GM18507 (cell line): ENCODE measurements around the gene TPM3.
"Not testable (repeated sequence)": the region's sequence is repeated elsewhere in the genome, so short reads cannot be mapped to it uniquely, and the experiment has no call there.

Experiments
- DNase-seq: peaks from one replicate; pipeline ENCODE4 v3.0.0; 2011; ENCODE audit warnings: low read depth; ENCODE audit not compliant: insufficient read length; ENCODE audit errors: extremely low spot score
- FAIRE-seq: peaks from 2 replicates; lab custom pipeline; 2011; peaks lifted over from hg19 to GRCh38; lab: Jason Lieb, UNC

The TPM3 gene

GRCh38 chr1:154208677-154209388 lies 16.9 kb upstream of the TPM3 start:
- DNase-seq = no peak
- FAIRE-seq = no peak

- no peak for DNase-seq
- no peak for FAIRE-seq
Observed at GRCh38 chr1:154207262-154207661, 15.4 kb upstream of the TPM3 start.

- no peak for FAIRE-seq
- DNase-seq = no peak
Observed at GRCh38 chr1:154206196-154206595, 14.3 kb upstream of the TPM3 start, which contains the start of gene CFAP141. TSS of gene CFAP141 (minus strand) at chr1:154206333. CDS start at chr1:154206307, 26 bp downstream.

- FAIRE-seq, DNase-seq: not testable (repeated sequence)
Observed at GRCh38 chr1:154205778-154206177, 13.9 kb upstream of the TPM3 start.

DNA sequence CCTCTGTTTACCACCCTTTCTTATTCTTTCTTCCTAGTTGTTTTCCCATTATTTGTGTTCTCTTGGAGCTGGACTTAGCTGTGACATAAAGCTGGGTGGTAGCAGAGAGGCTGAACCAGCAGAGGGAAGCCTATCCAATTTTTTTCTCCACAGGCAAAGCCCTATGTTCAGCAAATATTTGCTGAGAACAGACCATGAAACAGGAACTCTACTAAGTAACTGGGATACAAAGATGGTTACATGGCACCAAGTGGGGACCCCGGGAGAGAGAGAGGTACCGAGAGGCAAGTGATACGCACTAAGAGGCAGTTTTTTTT lies 7.6 kb upstream of the TPM3 start:
- FAIRE-seq = no peak
- no peak for DNase-seq

- DNase-seq (no peak), FAIRE-seq (peak; percentile 70)
Observed at GRCh38 chr1:154198756-154199562, 7.1 kb upstream of the TPM3 start.

DNA sequence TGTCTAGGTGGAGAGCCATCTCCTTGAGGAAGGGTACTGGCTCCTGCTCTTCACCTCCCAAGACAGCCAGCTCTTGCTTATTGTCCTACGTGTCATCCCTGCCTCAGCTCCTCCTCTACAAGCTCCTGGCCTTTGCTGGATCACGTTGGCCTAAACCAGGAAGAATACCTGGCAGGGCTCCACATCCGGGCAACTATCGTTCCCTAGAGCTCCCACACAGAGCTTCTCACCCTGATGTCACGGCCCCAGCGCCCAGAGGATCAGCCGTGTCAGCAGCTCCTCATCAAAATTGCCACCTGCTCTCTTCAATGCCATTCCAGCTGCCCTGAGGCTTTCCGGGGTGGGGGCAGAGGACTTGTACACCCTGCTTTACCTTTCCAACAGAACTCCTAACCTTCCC lies 1.9 kb upstream of the TPM3 start:
- no peak for FAIRE-seq

GRCh38 chr1:154192476-154192875 lies 576 bp upstream of the TPM3 start:
- FAIRE-seq (no peak), DNase-seq (no peak)

More for the DNA sequence above, 1.9 kb upstream of the TPM3 start:
- no peak for DNase-seq

- FAIRE-seq (no peak), DNase-seq (no peak)
Observed at GRCh38 chr1:154190550-154190949, 1.4 kb downstream of the TPM3 start.

DNA sequence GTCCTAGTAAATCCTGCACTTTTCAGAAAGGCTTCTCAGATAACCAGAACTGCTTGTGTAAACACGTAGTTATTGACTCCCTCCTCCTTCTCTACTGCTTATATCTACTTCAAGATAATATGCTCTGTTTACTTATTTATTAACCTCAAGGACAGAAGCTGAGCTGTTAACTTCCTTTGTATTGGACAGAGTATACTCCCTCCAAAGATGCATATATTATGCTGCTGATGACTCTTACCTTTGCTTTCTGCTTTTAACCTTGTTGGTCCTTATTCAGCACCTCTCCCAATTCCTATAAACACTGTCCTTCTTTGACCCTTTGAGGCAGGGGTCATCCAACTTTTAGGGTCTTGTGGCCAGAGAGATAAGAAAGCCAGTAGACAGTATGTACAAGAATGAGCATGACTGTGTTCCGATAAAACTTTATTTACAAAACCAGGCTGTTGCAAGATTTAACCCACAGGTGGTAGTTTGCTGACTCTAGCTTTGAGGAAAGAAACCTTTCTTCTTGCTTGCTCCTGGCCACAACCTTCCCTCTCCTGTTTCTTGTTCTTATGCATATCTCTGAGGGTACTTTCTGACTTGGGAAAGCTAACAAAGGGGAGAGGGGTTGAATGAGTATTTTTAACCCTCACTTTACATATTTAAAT lies 4.9 kb downstream of the TPM3 start:
- DNase-seq (no peak), FAIRE-seq (no peak)

DNA sequence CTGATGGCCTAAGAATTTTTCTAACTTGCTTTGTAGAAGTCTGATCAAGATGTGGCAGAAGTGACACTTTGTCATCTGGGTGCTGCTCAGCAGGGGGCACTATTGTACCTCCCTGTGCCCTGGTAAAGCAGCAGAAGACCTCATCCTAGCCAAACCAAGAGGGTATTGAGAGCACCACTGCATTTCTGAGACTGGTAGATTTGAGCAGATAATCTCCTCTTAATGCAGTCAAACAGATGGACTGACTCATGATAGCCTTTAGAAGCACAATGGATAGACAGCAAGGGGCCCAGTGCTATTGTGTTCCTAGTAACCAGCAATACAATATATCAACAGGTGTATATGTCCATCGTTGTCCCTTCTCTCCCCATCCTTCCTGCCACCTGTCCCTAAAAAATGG lies 5.7 kb downstream of the TPM3 start:
- FAIRE-seq (peak; percentile 70), DNase-seq (peak; percentile 22)

GRCh38 chr1:154183046-154183915 lies 8.6 kb downstream of the TPM3 start:
- DNase-seq = peak; percentile 94
- FAIRE-seq = peak; percentile 94

- peak; percentile 29 for DNase-seq
- peak; percentile 90 for FAIRE-seq
Observed at GRCh38 chr1:154182344-154183045, 9.4 kb downstream of the TPM3 start.

- no peak for FAIRE-seq
- peak; percentile 58 for DNase-seq
Observed at GRCh38 chr1:154181944-154182343, 10.0 kb downstream of the TPM3 start.

DNA sequence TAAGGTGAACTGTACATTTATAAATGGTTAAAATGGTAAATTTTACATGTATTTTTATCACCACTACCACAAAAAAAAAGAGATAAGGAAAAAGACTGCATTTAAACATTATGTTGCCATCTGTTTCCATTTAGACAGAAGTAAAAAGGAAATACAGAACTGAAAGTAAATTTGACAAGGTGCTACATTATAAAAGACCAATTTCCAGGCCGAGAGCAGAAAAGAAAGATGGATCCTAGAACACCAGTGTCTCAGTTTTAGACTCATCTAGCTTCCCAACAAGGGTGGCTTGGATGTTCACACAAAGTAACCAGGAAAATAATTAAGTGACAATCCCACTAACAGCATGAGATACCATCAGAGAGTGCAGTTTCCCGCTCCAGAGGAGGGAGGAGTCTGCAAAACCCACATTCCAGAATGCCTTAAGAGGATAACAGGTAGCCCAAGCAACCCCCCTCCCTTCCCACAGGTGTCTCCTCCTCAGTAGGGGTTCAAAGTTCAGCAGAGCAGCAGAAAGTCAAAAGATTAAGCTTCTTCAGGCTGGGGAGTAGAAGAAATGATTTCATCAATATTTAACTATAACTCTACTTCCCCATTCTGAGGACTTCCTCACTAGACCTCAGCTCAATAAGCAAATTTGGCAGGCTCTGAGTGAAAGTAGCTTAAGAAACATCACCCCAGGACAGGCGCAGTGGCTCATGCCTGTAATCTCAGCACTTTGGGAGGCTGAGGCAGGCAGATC lies 11.8 kb downstream of the TPM3 start:
- FAIRE-seq = peak; percentile 15
- DNase-seq = peak; percentile 29

- FAIRE-seq = no peak
- no peak for DNase-seq
Observed at GRCh38 chr1:154178911-154179811, 12.7 kb downstream of the TPM3 start.

GRCh38 chr1:154178013-154178412 lies 13.9 kb downstream of the TPM3 start:
- DNase-seq (no peak), FAIRE-seq (no peak)
